ENCODE measurements around the gene RNF113B.

- TF ChIP-seq CTCF (IDR thresholded peaks at IDR 0.05) (no peak), POLR2A (IDR thresholded peaks at IDR 0.05) (peak in 1 of 2 donors; percentile 45)
Measured at GRCh38 chr13:98173431-98174152, 3.5 kb downstream of the RNF113B start.

Data from adrenal gland (tissue), 5 donors.